Thyroid gland (tissue), 4 donors: ENCODE measurements around the gene PRELP.

Source experiments
- CTCF ChIP-seq, 6 experiments: fragments of 200-600 bp in 3 of 6; fragments of 450-650 bp in 3 of 6; sonication (generic) in 3 of 6; IDR thresholded peaks; one replicate each; pipeline ENCODE4 v1.5.1; 2016 to 2019; ENCODE audit warnings: antibody characterized with exemption in 6 of 6, mild to moderate bottlenecking in 2 of 6, inconsistent platforms in 1 of 6, moderate library complexity in 1 of 6
- POLR2A ChIP-seq, 2 donors: fragments of 450-650 bp; IDR thresholded peaks; one replicate each; pipeline ENCODE4 v1.6.1; 2017; ENCODE audit warnings: antibody characterized with exemption in 2 of 2, mild to moderate bottlenecking in 2 of 2, moderate library complexity in 1 of 2

- TF ChIP-seq CTCF (IDR thresholded peaks at IDR 0.05) (no peak), POLR2A (IDR thresholded peaks at IDR 0.05) (no peak)
These were observed 24.2 kb downstream of the PRELP start for GRCh38 chr1:203499643-203500278.
